ENCODE measurements around the gene GALNT6.
"Not testable (repeated sequence)": the region's sequence is repeated elsewhere in the genome, so short reads cannot be mapped to it uniquely, and the experiment has no call there.

GALNT6 gene

DNA sequence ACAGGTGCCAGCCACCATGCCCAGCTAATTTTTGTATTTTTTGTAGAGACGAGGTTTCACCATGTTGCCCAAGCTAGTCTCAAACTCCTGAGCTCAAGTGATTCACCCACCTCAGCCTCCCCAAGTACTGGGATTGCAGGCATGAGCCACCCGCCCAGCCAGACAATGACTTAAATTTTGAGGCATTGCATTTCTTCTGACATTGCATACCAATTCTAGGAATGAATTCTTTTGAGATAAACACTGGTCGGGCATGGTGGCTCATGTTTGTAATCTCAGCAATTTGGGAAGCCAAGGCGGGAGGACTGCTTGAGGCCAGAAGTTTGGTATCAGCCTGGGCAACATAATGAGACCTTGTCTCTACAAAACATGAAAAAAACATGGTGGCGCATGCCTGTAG, 42.2 kb downstream of the GALNT6 start:
- no peak for DNase-seq

DNA sequence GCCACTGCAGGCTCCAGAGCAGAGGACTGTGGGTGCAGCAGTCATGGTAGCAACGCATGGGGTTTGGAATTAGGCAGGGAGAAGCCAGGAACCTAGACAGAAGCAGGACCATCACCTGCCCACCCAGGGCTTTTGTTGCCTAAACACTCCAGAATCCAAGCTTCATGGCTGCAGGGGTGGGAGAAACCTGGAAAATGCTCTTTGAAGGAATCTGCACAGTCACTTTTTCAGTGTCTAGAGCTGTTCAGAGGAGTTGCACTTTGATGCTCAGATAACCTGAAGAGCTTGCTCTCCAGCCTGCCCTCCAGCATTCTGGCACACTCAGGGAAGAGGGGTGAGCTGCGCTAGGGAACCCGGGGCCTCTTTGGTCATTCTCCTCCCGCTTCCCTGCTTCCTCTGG, 43.1 kb downstream of the GALNT6 start:
- no peak for DNase-seq

DNA sequence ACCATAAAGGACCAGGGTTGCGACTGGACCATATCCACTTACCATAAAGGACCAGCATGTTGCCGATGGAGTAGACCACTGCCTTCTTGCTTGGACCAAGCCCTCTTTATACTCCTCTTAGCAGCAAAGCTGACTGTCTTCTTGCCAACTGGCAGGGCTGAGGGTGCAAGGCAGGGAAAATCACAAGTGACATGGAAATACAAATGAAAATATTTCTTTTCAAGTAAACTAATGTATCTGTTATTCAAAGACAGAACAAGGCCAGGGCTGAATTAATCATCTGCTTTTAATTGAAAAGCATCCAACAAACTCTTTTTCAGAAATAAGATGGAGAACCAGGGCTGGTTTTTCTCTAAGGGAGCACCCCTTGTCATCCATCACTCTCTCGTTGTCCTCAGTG, 44.6 kb downstream of the GALNT6 start, which contains the start of gene CELA1:
TSS of gene CELA1 (minus strand) at position 99 of the 400 bp plus-strand sequence. CDS start at position 58, 41 bp downstream.
- no peak for DNase-seq

DNA sequence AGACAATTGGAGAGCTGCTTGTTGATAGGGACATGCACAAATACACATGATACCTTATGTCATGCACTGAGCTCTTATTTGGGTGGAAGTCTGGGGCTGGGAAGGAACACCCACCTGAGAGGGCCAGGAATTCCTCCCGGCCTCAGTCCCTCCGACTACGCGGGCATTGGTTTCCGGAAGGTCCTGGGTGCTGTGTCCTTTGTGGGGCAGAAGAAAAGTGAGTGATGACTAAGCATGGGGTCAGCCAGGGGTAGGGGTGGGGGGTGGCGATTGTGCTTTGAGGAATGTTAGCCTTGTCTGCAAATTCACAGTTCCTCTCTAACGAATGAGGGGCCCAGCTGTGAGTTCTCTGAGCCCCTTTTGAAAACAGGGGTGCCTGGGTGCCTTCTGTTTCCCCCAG, 45.5 kb downstream of the GALNT6 start:
- no peak for DNase-seq

DNA sequence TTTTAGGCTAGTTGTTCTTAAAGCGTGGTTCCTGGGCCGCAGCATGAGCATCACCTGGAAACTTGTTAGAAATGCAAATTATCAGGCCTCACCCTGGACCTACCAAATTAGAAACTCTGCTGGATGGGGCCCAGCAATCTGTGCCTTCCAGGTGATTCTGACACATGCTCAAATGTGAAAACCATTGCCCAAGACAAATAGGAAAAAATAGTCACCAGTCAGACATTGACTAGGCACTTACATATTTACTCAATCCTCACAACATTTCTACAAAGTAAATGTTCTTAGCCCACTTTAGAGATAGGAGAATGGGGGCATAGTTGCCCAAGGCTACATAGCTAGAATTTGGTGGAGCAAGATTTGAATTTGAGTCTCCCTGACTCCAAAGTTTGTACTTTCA, 48.0 kb downstream of the GALNT6 start:
- DNase-seq, result no peak

DNA sequence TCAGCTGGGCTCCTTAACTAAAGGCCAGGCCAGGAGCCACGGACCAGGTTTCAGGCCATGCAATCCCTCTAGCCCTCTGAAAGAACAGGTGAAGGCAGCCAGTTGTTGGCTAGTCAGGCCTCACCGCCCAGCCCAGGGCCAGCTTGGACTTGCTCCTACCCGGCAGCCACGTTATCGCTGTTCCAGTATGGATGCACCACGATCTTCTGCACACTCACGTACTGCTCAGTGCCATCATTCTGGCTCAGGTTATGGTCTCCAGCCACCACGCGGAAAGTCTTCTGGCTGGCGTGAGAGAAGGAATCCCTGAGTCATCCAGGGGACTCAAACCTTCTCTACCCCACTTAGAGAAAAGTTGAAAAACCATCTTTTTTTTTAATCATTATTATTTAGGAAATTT, 48.8 kb downstream of the GALNT6 start:
- DNase-seq, result no peak

DNA sequence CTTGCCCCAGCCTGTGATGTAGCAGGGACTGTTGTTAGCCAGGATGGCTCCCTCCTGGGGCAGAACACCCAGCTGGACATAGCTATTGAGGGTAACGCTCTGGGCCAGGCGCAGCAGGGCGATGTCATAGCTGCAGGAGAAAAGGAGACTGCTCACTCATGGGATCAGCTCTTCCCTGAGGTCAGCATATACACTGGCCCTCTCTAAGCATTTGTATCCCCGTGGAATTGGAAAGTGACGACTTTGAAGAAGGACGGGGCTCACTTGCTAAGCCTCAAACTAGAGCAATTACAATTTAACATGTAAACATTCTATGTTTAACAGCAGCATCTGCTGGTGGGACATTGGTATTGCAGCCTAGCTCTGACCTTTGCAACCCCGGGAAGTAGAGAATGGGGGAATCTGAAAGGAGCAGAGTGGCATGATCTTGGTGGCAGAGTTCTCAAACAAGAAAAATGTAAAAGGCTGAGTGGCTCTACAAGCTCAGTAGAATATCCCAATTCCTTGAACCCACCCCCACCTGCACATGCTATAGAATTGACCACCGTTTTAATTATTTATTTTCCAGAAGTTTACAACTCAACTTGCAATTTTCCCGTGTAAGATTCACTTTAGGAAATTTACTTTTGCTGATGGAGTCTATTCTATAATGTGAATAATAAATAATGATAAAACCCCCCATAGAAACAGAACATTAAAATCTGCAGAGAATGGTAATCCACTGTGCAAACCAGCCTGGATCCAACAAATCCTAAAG, 49.8 kb downstream of the GALNT6 start:
- peak; percentile 64 for DNase-seq

DNA sequence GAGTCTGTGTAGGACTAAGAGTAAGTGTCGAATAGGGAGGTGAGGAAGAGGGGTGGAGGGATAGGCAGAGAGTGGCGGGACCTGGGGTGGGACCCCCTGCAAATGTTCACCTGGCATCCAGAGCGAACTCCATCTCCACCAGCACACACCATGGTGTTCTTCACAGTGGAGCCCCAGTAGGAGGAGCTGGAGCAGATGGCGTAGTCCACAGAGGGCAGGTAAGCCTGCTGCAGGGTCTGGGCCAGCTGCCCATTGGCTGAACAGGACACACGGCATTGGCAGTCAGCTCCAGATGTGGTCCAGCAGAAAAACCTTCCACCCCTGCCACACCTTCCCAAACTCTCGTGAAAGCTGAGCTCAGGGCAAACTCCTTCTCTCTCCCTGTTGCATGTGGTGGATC, 51.5 kb downstream of the GALNT6 start:
- DNase-seq, result no peak

DNA sequence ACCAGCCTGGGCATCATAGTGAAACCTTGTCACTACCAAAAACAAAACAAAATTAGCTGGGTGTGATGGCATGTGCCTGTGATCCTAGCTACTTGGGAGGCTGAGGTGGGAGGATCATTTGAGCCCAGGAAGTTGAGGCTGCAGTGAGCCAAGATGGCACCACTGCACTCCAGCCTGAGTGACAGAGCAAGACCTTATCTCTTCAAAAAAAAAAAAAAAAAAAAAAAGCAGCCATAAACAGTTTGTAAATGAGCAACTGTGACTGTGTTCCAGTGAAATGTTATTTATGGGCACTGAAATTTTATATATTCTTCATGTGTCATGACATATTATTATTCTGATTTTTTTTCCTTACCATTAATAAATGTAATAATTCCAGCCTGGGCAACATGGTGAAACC, 53.9 kb downstream of the GALNT6 start:
- not testable (repeated sequence) for DNase-seq

DNA sequence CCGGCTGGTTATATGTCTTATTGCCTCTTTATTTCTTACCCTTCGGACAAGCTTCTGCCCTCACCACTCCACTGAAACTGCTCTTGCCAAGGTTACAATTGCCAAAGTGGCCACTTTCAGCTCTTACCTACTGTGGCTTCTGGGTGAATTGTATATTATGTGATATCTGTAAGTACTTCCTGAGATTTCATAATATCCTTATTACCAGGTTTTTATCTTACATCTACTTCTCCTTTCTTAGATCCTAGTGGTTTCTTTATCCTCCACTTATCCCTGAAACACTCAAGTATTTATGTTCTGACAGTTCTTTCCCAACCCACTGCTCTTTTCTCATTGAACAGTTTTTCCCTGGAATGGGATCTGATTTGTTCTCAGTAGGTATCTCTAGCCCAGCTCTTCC, 55.3 kb downstream of the GALNT6 start:
- DNase-seq, result no peak

DNA sequence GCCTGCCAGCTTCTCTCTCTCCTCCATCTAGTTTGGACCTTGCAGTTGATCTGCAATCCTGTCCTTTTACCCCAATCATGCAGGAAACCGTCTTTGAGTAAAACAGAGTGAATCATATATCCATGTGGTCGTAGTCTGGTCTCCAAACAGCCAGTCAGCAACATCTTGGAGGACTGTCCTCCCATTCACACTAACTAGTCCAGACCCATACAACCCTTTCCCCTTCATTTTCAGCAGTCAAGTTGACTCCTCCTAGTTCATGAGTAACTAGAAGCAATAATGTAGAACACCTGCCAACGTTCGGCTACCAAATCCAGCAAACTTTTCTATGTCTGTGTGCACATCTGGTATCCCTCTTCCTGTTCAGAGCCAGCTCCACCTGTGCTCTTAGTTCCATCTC, 56.4 kb downstream of the GALNT6 start:
- no peak for DNase-seq

DNA sequence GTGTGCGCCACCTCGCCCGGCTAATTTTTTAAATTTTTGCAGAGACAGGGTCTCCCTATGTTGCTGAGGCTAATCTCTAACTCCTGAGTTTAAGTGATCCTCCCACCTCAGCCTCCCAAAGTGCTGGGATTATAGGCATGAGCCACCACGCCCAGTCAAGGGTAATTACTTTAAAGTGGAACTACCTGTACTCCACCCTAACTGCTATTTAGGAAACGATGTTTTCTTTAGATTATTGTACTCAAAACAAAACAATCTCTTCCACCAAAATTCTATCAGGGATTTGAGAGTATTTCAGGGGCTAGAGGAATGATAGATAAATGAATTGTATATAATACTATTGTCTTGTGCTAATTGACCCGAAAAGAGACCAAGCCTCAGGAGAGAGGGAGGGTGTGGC, 57.7 kb downstream of the GALNT6 start:
- DNase-seq, result no peak

DNA sequence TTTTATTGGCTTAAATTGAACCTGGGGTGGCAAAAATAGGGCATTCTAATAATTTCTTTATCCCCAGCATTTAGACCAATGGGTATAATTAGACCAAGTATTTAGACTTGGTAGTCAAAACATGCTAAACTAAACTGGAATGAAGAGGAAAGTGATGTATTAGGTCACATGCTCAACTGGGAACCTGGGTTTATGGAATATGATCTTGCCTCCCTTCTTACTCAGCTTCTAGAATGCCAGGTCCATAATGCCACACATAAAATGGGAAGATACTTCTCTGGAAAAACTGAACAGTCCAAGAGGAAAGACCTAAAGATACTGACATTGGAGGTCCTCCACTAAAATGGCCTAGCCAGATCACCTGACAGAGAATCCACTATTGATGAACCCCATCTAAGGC, 61.0 kb downstream of the GALNT6 start:
- no peak for DNase-seq

DNA sequence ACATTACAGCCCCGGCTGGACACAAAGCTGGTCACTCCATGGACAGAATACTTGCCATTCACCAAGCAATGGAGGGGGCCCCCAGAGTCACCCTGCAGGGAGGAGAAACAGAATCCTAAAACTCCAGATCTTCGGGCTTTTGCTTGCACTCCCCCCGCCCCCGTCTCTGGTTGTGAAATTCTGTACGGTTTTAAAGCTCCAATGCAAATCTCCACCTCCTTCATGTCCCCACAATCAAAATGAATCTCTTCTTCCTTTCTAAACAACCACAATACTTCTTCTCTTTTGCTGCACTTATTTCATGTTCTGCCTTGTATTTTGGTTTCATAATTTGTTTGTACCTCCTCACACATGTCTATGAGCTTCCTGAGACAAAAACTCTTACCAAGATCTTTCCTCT, 61.5 kb downstream of the GALNT6 start:
- DNase-seq, result no peak

DNA sequence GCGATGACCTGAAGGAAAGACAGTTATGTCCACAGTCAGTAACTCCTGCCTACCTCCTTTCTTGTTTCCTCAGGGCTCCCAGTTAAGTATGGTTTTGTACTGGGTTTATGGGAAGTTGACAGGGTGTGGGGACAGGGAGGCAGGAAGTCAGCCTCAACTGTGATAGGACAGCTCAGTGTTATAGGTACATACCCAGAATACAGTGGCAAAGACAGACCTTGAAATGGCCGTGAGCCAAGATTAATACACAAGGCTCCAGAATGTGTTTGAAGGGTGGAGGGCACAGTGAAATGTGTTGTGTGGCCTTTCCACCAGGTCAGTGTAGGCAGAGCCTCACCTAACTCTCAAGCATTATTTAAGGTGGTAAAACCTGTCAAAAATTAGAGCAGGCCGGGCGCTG, 62.6 kb downstream of the GALNT6 start:
- no peak for DNase-seq

DNA sequence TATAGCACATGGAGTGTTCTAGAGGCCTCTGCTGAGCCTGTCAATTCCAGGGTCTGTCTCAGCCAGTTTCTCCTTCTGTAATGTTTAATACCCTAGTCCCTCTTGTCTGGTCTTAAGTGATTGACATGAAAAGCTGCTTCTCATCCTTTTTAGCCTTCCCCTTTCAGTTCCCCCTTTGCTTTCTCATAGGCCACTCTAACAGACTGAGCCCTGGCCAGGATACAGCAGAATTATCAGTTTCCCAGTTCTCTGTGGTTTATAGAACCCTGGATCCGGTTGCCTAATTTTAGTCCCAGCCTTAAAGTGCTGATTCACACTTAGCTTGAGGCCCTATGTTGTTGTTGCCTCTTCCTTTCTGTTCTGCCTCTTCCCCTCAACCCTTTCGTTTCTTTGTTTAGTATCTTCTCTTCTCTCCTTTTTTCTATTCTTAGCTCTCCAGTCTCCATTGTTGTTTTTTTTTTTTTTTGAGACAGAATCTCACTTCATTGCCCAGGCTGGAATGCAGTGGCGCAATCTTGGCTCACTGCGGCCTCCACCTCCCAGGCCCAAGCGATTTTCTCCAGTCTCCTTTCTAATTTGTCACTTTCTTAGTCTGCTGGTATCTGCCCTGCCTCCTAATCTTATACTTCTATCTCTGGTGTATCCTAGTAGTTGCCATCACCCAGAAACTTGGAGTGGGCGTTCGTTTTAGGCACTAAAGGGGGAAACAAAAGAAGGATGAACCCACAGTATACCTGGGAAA, 64.3 kb downstream of the GALNT6 start:
- no peak for DNase-seq

DNA sequence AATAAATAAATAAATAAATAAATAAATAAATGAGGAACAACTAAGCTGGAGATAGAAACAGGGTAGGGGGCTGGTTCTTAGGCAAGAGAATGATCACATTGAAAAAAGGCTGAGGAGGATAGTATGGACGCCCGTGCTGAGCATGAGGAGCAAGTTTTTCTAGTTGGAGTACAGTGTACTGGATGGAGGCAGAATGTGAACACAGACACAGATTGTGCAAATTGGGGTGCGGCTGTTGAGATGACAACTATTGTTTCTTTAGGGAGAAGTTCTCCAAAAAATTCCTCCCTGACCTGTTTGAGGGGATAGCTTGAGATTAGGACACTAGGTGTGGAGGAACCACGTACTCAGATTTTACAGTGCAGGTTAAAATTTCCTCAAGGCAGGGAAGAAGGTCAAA, 66.3 kb downstream of the GALNT6 start:
- DNase-seq, result no peak

DNA sequence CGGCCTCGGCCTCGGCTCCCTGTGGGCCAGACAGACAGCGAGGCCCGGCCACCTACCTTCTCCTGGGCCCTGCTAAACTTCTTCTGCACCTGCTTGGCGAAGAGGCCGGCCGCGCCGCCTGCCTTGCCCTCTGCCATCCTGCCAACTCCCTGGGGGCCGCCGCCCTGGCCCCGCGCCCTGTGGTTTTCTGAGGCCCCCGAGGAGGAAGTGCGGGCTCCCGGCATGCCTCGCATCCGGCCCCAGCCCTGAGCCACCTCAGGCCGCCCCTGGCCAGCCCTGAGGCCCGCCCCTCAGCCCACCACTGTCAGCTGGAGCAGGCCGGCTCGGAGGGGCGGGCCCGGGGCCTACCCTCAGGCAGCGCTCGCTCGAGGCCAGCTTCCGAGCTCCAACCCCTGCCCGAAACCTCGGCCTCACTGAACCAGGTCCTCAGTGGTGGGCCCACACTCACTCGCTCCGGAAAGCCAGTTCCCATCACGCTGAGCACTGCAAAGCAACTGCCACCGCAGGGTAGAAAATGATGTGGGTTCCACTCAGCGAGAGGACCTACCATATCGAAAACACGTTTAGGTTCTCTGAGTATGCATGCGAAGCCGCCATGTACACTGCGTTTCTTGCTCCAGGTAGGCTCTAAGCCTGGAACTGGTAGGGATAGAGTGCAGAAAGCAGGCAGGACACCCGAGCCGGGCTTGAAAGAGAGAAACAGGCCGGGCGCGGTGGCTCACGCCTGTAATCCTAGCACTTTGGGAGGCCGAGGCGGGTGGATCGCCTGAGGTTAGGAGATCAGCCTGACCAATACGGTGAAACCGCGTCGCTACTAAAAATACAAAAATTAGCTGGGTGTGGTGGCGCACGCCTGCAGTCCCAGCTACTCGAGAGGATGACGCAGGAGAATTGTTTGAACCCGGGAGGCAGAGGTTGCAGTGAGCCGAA, 67.0 kb downstream of the GALNT6 start, which contains the start of gene BIN2:
TSS of gene BIN2 (minus strand) at position 209 of the 930 bp plus-strand sequence. CDS start at position 137, 72 bp downstream.
- peak; percentile 50 for DNase-seq

DNA sequence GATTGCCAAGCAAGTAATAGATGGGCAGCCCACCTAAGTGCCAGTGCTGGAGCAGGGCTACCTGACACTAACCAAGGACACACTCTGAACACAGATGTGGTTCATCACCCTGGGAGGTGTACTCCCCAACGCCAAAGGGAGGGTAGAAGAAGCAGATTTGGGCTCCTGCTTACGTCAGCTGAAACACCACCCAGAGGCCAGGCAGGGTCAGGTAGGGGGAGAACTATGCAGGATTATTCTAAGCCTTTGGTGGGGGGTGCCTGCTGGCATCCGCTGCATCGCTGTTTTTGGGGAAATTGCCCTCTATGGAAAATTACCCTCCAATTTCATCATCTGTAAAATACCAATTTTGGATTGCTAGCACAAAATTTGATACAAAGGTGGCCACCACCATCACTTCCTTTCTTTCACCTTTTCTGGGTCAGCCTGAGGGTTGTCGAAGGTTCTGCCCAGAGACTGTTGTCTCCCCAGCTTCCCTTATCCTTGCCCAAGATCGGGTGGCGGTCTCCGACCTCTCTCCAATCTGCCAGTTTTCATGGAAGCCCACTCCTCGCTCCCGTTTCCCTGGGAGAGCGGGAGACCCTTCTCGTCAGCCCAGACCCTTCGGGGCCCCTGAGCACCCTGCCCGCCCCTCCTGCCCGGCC, 67.8 kb downstream of the GALNT6 start:
- peak; percentile 55 for DNase-seq

DNA sequence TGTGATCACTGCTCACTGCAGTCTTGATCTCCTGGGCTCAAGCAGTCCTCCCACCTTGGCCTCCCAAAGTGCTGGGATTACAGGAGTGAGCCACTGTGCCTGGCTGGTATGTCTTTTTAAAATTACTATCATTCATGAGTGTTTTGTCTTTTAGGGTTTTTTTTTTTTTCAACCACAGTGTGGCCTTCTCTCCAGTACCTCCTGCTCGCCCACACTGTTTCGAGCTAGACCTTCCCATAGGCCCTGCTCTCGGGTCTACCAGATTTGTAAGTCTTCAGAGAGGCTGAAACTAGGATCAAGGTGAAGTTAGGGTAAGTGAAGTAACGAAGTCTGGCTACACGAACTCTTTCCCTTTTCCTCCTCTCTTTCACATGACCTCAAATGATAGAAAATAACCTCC, 68.8 kb downstream of the GALNT6 start:
- no peak for DNase-seq

DNA sequence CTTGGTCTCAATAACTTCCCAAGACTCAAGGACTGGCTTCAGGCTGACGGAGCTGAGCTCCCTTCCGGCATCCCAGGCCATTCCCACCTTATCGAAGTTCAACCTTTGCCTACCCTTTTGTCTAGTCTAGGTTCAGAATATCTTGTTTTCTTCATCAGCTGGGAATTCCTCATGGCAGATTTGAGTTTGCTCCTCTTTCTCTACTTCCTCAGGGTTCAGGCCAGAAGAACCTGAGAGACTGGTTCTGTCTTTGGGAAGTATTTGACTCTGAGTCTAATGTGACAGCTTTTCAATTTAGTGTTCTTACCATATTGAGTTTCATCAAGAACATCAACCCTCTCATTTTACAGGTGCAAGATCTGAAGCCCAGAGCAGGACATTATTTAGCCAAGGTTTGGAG, 69.3 kb downstream of the GALNT6 start:
- DNase-seq, result no peak

DNA sequence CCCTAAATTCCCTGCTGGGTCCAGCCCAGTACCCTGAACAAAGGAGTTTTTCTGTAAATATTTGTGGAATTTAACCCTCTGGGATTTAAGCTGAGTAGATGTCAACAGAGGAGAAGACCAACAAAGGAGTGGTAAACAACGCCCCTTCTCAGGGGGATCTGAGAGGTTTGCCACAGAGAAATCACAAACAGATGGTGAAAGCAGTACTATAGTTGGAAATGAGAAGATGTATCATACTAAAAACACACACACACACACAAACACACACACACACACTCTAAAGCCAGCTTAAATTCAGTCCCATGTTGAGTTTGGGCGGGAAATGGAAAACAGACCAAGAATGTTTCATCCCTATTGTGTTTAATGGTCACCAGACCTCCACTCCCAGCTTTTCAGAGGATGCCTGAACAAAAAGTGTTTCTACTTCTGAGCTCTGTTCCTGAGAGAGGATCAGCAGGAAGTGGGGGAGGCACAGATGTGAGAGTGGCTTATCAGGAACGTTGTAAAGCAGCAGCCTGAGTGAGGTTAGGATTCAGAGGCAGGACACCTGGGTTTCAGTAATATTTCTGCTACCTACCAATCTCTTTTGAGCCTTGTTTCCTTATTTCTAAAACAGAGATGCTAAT, 70.4 kb downstream of the GALNT6 start:
- DNase-seq, result no peak

Measured in effector CD4-positive, alpha-beta T cell (primary cell).